HepG2 (cell line): ENCODE results near the gene HIRA. TPM values are rescaled to one million over a fixed set of nuclear protein-coding genes. Genes with fewer than 3 reads are reported as not detected.

ENCODE experiments used
- ATAC-seq: fragments of 200-7000 bp; cut with Tn5 transposase; 3 replicates; pipeline ENCODE4 v1.9.1; 2020; ENCODE audit warnings: mild to moderate bottlenecking, moderate library complexity
- BruUV-seq: library from RNA; stranded (reverse); fragments of 400-500 nt; replicated peaks from 2 replicates; lab custom pipeline; 2021; lab: Mats Ljungman, UMichigan
- CTCF ChIA-PET: fragments of 300-600 bp; formaldehyde crosslinking; extraction: SDS; loops from one replicate; lab custom pipeline; 2021; ENCODE audit warnings: low total read pairs, inconsistent platforms, low intra/inter-chr PET ratio; lab: Yijun Ruan, JAX
- POLR2A ChIA-PET: fragments of 350-600 bp; sonication (Branson Sonifier 250); formaldehyde crosslinking; loops from one replicate; lab custom pipeline; 2020; ENCODE audit warnings: antibody characterized with exemption, inconsistent platforms; lab: Yijun Ruan, JAX
- DNase-seq: peaks from one replicate; pipeline ENCODE4 v3.0.0-alpha.2; 2015; ENCODE audit warnings: low spot score
- FAIRE-seq: peaks from 3 replicates; lab custom pipeline; 2011; peaks lifted over from hg19 to GRCh38; lab: Jason Lieb, UNC
- H2AFZ ChIP-seq: one replicate; pipeline ENCODE4 v1.6.1; 2011; ENCODE audit warnings: low read length, inconsistent platforms
- H3K27ac ChIP-seq: fragments of 300-600 bp; 3 replicates; pipeline ENCODE4 v1.8.0; 2011; ENCODE audit warnings: mixed run types, mild to moderate bottlenecking, mixed read lengths, low read length, inconsistent platforms; ENCODE audit not compliant: insufficient read depth; ENCODE audit errors: extremely low read length
- H3K27me3 ChIP-seq, 2 experiments: fragments of 200-600 bp in 1 of 2; 2 replicates in 1 of 2; 3 replicates in 1 of 2; pipeline versions ENCODE4 v1.6.0 to v1.8.0; 2011; ENCODE audit warnings: low read length in 2 of 2, mild to moderate bottlenecking in 2 of 2, moderate library complexity in 2 of 2, inconsistent platforms in 1 of 2; ENCODE audit not compliant: insufficient read depth in 2 of 2, control insufficient read depth in 1 of 2
- H3K36me3 ChIP-seq, 2 experiments: fragments of 200-600 bp in 1 of 2; replicated peaks in 1 of 2; 2 replicates in 1 of 2; 3 replicates in 1 of 2; pipeline versions ENCODE4 v1.5.1 to v1.8.0; 2011; ENCODE audit warnings: low read length in 2 of 2, inconsistent platforms in 1 of 2; ENCODE audit not compliant: insufficient read depth in 2 of 2, control insufficient read depth in 1 of 2
- H3K4me1 ChIP-seq: 2 replicates; pipeline ENCODE4 v1.5.1; 2012; ENCODE audit warnings: low read length, inconsistent platforms; ENCODE audit not compliant: insufficient read depth
- H3K4me2 ChIP-seq: 2 replicates; pipeline ENCODE4 v1.6.0; 2011; ENCODE audit warnings: low read depth, low read length, inconsistent platforms
- H3K4me3 ChIP-seq, 3 experiments: fragments of 200-600 bp in 1 of 3; sonication (generic), shearing (Covaris generic) in 1 of 3; replicated peaks in 1 of 3; 2 replicates each; pipeline ENCODE4 v1.5.1; 2011 to 2016; ENCODE audit warnings: low read length in 3 of 3, inconsistent platforms in 2 of 3, low read depth in 2 of 3, mild to moderate bottlenecking in 2 of 3, control low read depth in 1 of 3, mixed read lengths in 1 of 3; ENCODE audit not compliant: insufficient read depth in 1 of 3
- H3K79me2 ChIP-seq: one replicate; pipeline ENCODE4 v1.6.1; 2011; ENCODE audit warnings: low read length, inconsistent platforms; ENCODE audit not compliant: insufficient read depth
- H3K9ac ChIP-seq: 2 replicates; pipeline ENCODE4 v1.6.0; 2011; ENCODE audit warnings: mild to moderate bottlenecking, low read depth, low read length, inconsistent platforms; ENCODE audit not compliant: insufficient read depth
- H3K9me3 ChIP-seq: 2 replicates; pipeline ENCODE4 v1.5.1; 2012; ENCODE audit warnings: mild to moderate bottlenecking, low read length
- H4K20me1 ChIP-seq: 2 replicates; pipeline ENCODE4 v1.6.0; 2011; ENCODE audit warnings: inconsistent platforms, mild to moderate bottlenecking, low read length, moderate library complexity; ENCODE audit not compliant: insufficient read depth
- BHLHE40 ChIP-seq: IDR thresholded peaks from 2 replicates; pipeline ENCODE4 v1.6.1; 2011; ENCODE audit warnings: low read length, improper control_type of control experiment
- HNRNPL ChIP-seq: fragments of 200-400 bp; formaldehyde crosslinking; IDR thresholded peaks from 2 replicates; pipeline ENCODE4 v1.6.1; 2017; ENCODE audit warnings: mild to moderate bottlenecking, low read depth, low read length
- HOXD1 ChIP-seq: sonication (generic); formaldehyde crosslinking; IDR thresholded peaks from 2 replicates; pipeline ENCODE4 v1.5.0; 2020; ENCODE audit warnings: missing genetic modification reagents
- MXD4 ChIP-seq: IDR thresholded peaks from 2 replicates; pipeline ENCODE4 v1.6.1; 2016; ENCODE audit warnings: mild to moderate bottlenecking, missing biosample characterization, missing genetic modification reagents
- ONECUT2 ChIP-seq: sonication (generic); formaldehyde crosslinking; IDR thresholded peaks from 2 replicates; pipeline ENCODE4 v1.4.0; 2020; ENCODE audit warnings: missing genetic modification reagents
- POGZ ChIP-seq: sonication (generic); formaldehyde crosslinking; IDR thresholded peaks from 2 replicates; pipeline ENCODE4 v1.4.0; 2020; ENCODE audit warnings: mild to moderate bottlenecking, missing genetic modification reagents
- WGBS: methylation state at CpG from one replicate; pipeline ENCODE4 v1.1.6; 2017; ENCODE audit warnings: low lambda C conversion rate; 5-methylcytosine and 5-hydroxymethylcytosine counted together
- in situ Hi-C: cut with HindIII; loops from 2 replicates; pipeline ENCODE4 v1.10.0; 2017; ENCODE audit warnings: low pct_unique_long_range_greater_than_20kb; ENCODE audit not compliant: extremely low pct_ligation_motif_present
- intact Hi-C: fragments of 100-400 bp; cut with micrococcal nuclease; formaldehyde crosslinking; loops from one replicate; pipeline ENCODE4 v1.10.0; 2022; ENCODE audit not compliant: unreplicated experiment
- polyA plus RNA-seq, 8 experiments: library from polyadenylated mRNA; depleted of rRNA in 3 of 8; stranded (reverse) in 7 of 8; unstranded in 1 of 8; fragments of >200 nt; fragmentation: Illumina TruSeq in 4 of 8; extraction: Trizol in 4 of 8; gene quantifications; 2 replicates each; pipeline versions ENCODE4 v1.2.1 to v1.2.3, GENCODE V29; 2011 to 2016; ENCODE audit warnings: low read depth in 4 of 8, missing spikeins in 1 of 8, mixed read lengths in 1 of 8; ENCODE audit not compliant: insufficient read depth in 1 of 8
- total RNA-seq, 5 experiments: library from RNA; depleted of rRNA; stranded (reverse); fragments of >200 nt; fragmentation: Illumina TruSeq; extraction: Trizol; gene quantifications; 2 replicates each; pipeline ENCODE4 v1.2.3, GENCODE V29; 2016; ENCODE audit warnings: low read depth in 1 of 5
- TF ChIP-seq, protein P1 (sequence below): sonication (generic); formaldehyde crosslinking; conservative IDR thresholded peaks from 2 replicates; pipeline ENCODE4 v1.4.0; 2020; ENCODE audit warnings: mild to moderate bottlenecking, missing genetic modification reagents, moderate library complexity

Gene HIRA
- total and polyA plus RNA-seq, 2 of the 13 experiments (the other 11 are each of a cell fraction or from before 2014, with no cell fraction given) = 21.5 to 29.2 TPM

- FAIRE-seq (no peak), ATAC-seq (no peak), DNase-seq (no peak)
- Histone ChIP-seq H3K9ac (no peak overlapping the region), H3K36me3 (peaks cover 44 to 93% of the 10 kb centered on the region in 2 experiments), H3K4me1 (no peaks in the 10 kb centered on the region), H2AFZ (no peak overlapping the region), H3K79me2 (no peaks in the 10 kb centered on the region), H3K27me3 (no peaks in the 10 kb centered on the region), H3K4me3 (no peak overlapping the region), H3K4me2 (no peak overlapping the region), H3K9me3 (no peaks in the 10 kb centered on the region), H3K27ac (no peak overlapping the region), H4K20me1 (no peaks in the 10 kb centered on the region)
- intact Hi-C loops = no loop called here
- in situ Hi-C loops = no loop called here
- BruUV-seq = no TSS peak
- CTCF ChIA-PET = no interaction called here
- 98% methylated on average over 8 of the region's 14 CpGs for WGBS
- POLR2A ChIA-PET = no interaction called here
- TF ChIP-seq HOXD1 (CRISPR knock-in tag) (no peak), ONECUT2 (CRISPR knock-in tag) (no peak), BHLHE40 (no peak), POGZ (CRISPR knock-in tag) (no peak), HNRNPL (no peak), MXD4 (CRISPR knock-in tag) (no peak)
- TF ChIP-seq, protein P1, sequence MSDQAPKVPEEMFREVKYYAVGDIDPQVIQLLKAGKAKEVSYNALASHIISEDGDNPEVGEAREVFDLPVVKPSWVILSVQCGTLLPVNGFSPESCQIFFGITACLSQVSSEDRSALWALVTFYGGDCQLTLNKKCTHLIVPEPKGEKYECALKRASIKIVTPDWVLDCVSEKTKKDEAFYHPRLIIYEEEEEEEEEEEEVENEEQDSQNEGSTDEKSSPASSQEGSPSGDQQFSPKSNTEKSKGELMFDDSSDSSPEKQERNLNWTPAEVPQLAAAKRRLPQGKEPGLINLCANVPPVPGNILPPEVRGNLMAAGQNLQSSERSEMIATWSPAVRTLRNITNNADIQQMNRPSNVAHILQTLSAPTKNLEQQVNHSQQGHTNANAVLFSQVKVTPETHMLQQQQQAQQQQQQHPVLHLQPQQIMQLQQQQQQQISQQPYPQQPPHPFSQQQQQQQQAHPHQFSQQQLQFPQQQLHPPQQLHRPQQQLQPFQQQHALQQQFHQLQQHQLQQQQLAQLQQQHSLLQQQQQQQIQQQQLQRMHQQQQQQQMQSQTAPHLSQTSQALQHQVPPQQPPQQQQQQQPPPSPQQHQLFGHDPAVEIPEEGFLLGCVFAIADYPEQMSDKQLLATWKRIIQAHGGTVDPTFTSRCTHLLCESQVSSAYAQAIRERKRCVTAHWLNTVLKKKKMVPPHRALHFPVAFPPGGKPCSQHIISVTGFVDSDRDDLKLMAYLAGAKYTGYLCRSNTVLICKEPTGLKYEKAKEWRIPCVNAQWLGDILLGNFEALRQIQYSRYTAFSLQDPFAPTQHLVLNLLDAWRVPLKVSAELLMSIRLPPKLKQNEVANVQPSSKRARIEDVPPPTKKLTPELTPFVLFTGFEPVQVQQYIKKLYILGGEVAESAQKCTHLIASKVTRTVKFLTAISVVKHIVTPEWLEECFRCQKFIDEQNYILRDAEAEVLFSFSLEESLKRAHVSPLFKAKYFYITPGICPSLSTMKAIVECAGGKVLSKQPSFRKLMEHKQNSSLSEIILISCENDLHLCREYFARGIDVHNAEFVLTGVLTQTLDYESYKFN = no peak
These were observed 74.0 kb downstream of the HIRA start for GRCh38 chr22:19357270-19358105.
